Measurements from ENCODE around the gene SPOCK1.

Gene SPOCK1

DNA sequence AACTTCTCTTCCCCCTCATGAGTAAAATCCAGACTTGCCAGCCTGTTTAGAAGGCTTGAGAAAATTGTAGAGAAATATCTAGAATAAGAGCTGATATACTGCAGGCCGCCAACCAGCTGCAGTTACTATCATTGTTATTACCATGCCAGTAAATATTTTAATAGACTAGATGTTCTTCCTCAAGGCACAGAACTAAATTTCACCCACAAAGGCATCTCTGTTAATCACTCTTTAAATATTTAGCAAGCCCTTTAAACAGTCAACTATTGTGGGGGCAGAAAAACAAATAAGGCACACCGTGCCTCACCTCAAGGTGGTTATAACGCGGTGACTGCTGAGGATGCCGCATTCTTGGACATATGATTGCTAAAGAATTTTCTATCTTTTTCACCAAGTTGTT is 147.0 kb downstream of the SPOCK1 start:
- Mint-ChIP-seq H3K27me3 (ENCODE audit: low read depth) (peaks cover 33% of the 10 kb centered on the region), H3K4me3 (no peak overlapping the region), H3K27ac (no peak overlapping the region), H3K9me3 (no peaks in the 10 kb centered on the region), H3K4me1 (no peaks in the 10 kb centered on the region), H3K36me3 (ENCODE audit: low read depth) (no peaks in the 10 kb centered on the region)
- TF ChIP-seq, protein P1, sequence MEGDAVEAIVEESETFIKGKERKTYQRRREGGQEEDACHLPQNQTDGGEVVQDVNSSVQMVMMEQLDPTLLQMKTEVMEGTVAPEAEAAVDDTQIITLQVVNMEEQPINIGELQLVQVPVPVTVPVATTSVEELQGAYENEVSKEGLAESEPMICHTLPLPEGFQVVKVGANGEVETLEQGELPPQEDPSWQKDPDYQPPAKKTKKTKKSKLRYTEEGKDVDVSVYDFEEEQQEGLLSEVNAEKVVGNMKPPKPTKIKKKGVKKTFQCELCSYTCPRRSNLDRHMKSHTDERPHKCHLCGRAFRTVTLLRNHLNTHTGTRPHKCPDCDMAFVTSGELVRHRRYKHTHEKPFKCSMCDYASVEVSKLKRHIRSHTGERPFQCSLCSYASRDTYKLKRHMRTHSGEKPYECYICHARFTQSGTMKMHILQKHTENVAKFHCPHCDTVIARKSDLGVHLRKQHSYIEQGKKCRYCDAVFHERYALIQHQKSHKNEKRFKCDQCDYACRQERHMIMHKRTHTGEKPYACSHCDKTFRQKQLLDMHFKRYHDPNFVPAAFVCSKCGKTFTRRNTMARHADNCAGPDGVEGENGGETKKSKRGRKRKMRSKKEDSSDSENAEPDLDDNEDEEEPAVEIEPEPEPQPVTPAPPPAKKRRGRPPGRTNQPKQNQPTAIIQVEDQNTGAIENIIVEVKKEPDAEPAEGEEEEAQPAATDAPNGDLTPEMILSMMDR (IDR thresholded peaks at IDR 0.05; ENCODE audit: unreplicated experiment in 3 of 3), result no peak

GRCh38 chr5:137350791-137351190 is 148.3 kb downstream of the SPOCK1 start:
- no peaks in the 10 kb centered on the region for H3K36me3 Mint-ChIP-seq (ENCODE audit: low read depth)
- peaks cover 28% of the 10 kb centered on the region for H3K27me3 Mint-ChIP-seq (ENCODE audit: low read depth)
- TF ChIP-seq, protein P1 (IDR thresholded peaks at IDR 0.05; ENCODE audit: unreplicated experiment in 3 of 3), result no peak
- no peak overlapping the region for H3K4me3 Mint-ChIP-seq
- H3K4me1 Mint-ChIP-seq, result peaks cover 5% of the 10 kb centered on the region
- no peak overlapping the region for H3K27ac Mint-ChIP-seq
- no peaks in the 10 kb centered on the region for H3K9me3 Mint-ChIP-seq

GRCh38 chr5:137348759-137349158 is 150.4 kb downstream of the SPOCK1 start:
- H3K27me3 Mint-ChIP-seq (ENCODE audit: low read depth), result peaks cover 13% of the 10 kb centered on the region
- no peak overlapping the region for H3K27ac Mint-ChIP-seq
- no peak overlapping the region for H3K4me3 Mint-ChIP-seq
- no peaks in the 10 kb centered on the region for H3K9me3 Mint-ChIP-seq
- H3K4me1 Mint-ChIP-seq, result peaks cover 16% of the 10 kb centered on the region
- TF ChIP-seq, protein P1 (IDR thresholded peaks at IDR 0.05; ENCODE audit: unreplicated experiment in 3 of 3), result no peak
- no peaks in the 10 kb centered on the region for H3K36me3 Mint-ChIP-seq (ENCODE audit: low read depth)

GRCh38 chr5:137347865-137348264 is 151.3 kb downstream of the SPOCK1 start:
- Mint-ChIP-seq H3K9me3 (no peaks in the 10 kb centered on the region), H3K27me3 (ENCODE audit: low read depth) (peaks cover 11% of the 10 kb centered on the region), H3K4me3 (no peak overlapping the region), H3K27ac (no peak overlapping the region), H3K36me3 (ENCODE audit: low read depth) (no peaks in the 10 kb centered on the region), H3K4me1 (peaks cover 16% of the 10 kb centered on the region)
- TF ChIP-seq, protein P1 (IDR thresholded peaks at IDR 0.05; ENCODE audit: unreplicated experiment in 3 of 3), result no peak

DNA sequence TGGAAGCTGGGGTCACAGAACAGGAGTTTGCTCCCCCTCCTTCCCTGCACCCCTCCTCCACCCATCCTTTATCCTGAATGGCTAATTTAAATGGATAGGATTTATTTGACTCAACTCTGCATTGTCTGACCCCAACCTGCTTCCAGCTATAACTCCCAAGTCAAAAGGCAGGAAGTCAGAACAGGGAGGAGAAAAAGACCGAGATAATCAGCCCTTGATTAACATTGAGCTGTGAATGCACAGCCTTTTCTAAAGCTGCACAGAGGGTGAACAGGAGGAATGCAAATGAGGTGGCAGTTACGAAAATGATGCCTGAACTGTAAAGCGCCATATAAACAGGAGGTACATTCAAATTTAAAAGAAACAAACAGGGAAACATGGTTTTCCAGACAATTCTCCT is 152.8 kb downstream of the SPOCK1 start:
- H3K4me1 Mint-ChIP-seq, result peaks cover 16% of the 10 kb centered on the region
- H3K9me3 Mint-ChIP-seq, result no peaks in the 10 kb centered on the region
- H3K27me3 Mint-ChIP-seq (ENCODE audit: low read depth), result peaks cover 6% of the 10 kb centered on the region
- H3K36me3 Mint-ChIP-seq (ENCODE audit: low read depth), result no peaks in the 10 kb centered on the region
- no peak overlapping the region for H3K4me3 Mint-ChIP-seq
- H3K27ac Mint-ChIP-seq, result no peak overlapping the region
- TF ChIP-seq, protein P1 (IDR thresholded peaks at IDR 0.05; ENCODE audit: unreplicated experiment in 3 of 3), result no peak

DNA sequence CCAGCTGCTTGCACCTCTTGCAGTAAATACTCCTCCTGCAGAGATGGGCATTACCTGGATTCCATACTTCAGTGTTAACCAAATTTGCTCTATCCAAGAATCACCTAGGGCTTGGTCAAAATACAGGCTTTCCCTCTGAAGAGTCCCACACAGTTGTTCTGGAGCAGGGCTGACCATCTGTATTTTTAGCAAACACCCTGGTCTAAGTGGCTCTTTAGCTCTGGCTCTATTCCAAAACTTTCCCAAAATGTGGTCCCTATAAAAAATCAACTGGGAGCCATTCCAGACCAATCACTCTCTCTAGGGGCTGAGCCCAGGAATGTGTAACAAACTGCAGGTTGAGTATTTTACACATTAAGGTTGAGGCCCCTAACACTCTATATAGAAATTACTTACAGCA is 153.7 kb downstream of the SPOCK1 start:
- Mint-ChIP-seq H3K9me3 (no peaks in the 10 kb centered on the region), H3K27ac (no peak overlapping the region), H3K36me3 (ENCODE audit: low read depth) (no peaks in the 10 kb centered on the region), H3K4me3 (no peak overlapping the region), H3K4me1 (peaks cover 16% of the 10 kb centered on the region), H3K27me3 (ENCODE audit: low read depth) (peaks cover 11% of the 10 kb centered on the region)
- TF ChIP-seq, protein P1 (IDR thresholded peaks at IDR 0.05; ENCODE audit: unreplicated experiment in 3 of 3), result no peak
